Fibroblast of the aortic adventitia (primary cell): ENCODE results near the gene NOL4L. TPM values are rescaled to one million over a fixed set of nuclear protein-coding genes. Genes with fewer than 3 reads are reported as not detected.

Source experiments
- DNase-seq: peaks from one replicate; pipeline ENCODE4 v3.0.0-alpha.2; 2010; ENCODE audit warnings: low read depth
- H3K4me3 ChIP-seq: 2 replicates; pipeline ENCODE4 v1.5.1; 2011; ENCODE audit warnings: low read depth, mild to moderate bottlenecking, control low read depth, low read length, moderate library complexity
- CTCF ChIP-seq: IDR thresholded peaks from 2 replicates; pipeline ENCODE4 v1.5.1; 2011; ENCODE audit warnings: mild to moderate bottlenecking, low read length, control low read depth, inconsistent platforms; ENCODE audit not compliant: insufficient read depth
- total RNA-seq: library from RNA; depleted of rRNA; stranded (reverse); fragments of >200 nt; gene quantifications from 2 replicates; pipeline ENCODE4 v1.2.3, GENCODE V29; 2012; ENCODE audit warnings: low replicate concordance

Gene NOL4L
- total RNA-seq, 1 donor: 4.5 TPM

DNA sequence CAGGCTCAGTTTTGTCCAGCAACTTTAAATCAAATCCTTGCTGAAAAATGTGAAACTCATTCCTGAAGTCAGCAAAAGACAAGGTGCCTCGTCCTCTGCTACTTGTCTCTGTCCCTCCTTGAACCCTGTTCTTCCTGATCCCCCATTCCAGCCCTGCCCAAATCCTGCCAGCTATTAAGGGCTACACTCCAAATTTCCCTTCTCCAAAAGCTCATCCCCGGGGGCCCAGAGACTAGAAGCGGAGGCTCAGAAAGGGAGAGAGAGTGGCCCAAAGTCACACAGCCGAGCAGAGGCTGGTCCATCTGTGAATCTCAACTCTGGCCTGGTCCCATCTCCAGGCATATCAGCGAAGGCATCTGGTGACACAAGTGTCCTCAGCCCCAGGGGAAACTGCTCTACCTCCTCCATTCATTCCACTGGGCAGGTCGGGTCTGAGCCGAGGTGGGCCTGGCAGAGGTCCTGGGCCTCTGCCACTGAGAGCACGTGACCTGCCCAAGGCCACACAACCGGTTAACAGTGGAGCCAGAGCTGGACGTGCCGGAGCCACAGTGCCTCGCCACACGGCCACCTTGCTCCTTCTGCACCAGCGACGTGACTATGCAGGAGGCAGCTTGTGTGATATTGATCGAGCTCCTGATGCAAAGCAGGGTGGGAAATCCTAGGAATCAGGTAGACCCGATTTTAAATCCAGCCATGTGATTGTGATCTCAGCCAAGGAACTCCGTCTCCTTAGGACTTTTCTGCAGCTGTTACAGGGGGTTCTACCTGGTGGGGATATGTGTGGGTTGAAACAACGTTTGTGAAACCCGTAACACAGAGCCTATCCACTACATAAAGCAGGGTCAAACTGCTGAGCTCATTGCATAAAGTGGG is 28.6 kb downstream of the NOL4L start:
- H3K4me3 ChIP-seq: no peak overlapping the region
- no peak for TF ChIP-seq CTCF
- no peak for DNase-seq

- no peak for TF ChIP-seq CTCF
- no peak for DNase-seq
These were observed 29.5 kb downstream of the NOL4L start for GRCh38 chr20:32555584-32555983.

DNA sequence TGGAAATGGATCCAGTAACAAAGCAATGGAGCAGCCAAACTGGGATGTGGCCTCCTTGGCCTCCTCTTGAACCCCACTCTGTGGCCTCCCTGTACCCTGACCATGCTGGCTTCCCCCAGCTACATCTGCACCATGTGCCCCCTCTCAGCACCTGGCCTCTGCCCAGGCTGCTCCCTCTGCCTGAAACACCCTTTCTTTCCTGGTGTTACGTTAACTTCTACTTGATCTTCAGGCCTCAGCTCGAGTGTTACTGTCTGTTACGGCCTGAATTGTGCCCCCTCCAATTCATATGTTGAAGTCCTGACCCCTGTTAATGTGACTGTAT is 30.2 kb downstream of the NOL4L start:
- no peak overlapping the region for H3K4me3 ChIP-seq
- TF ChIP-seq CTCF: no peak
- no peak for DNase-seq

More at GRCh38 chr20:32555584-32555983, 29.5 kb downstream of the NOL4L start:
- no peak overlapping the region for H3K4me3 ChIP-seq

DNA sequence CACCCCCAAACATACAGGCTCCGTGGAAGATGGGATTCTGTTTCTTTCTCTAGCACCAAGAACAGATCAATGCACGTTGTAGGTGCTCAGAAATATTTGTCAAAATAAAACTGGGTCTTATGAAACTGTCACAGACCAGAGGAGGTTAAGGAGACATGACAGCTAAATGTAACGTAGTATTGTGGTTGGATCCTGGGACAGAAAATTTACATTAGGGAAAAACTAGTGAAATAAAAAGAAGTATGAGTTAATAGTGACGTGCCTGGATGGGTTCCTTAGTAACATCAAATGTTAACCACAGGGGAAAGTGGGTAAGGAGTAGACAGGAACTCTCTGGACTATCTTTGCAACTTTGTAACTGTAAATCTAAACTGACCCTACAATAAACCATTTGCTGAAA is 31.5 kb downstream of the NOL4L start:
- no peak for DNase-seq
- no peak overlapping the region for H3K4me3 ChIP-seq
- no peak for TF ChIP-seq CTCF

GRCh38 chr20:32551693-32552092 is 33.4 kb downstream of the NOL4L start:
- no peak overlapping the region for H3K4me3 ChIP-seq
- no peak for DNase-seq
- TF ChIP-seq CTCF: no peak

GRCh38 chr20:32549842-32550241 is 35.3 kb downstream of the NOL4L start:
- no peak for DNase-seq
- no peak for TF ChIP-seq CTCF
- no peak overlapping the region for H3K4me3 ChIP-seq

- no peak for DNase-seq
- H3K4me3 ChIP-seq: no peak overlapping the region
- no peak for TF ChIP-seq CTCF
These were observed 37.4 kb downstream of the NOL4L start for GRCh38 chr20:32547753-32548034.
